NCI-H2107 (cell line): ENCODE measurements around the gene SRPRA.
"Not testable (repeated sequence)": the region's sequence is repeated elsewhere in the genome, so short reads cannot be mapped to it uniquely, and the experiment has no call there.

Source experiments
- DNase-seq: peaks from one replicate; lab custom pipeline; 2025; lab: John Stamatoyannopoulos, UW

Gene SRPRA, protein sequence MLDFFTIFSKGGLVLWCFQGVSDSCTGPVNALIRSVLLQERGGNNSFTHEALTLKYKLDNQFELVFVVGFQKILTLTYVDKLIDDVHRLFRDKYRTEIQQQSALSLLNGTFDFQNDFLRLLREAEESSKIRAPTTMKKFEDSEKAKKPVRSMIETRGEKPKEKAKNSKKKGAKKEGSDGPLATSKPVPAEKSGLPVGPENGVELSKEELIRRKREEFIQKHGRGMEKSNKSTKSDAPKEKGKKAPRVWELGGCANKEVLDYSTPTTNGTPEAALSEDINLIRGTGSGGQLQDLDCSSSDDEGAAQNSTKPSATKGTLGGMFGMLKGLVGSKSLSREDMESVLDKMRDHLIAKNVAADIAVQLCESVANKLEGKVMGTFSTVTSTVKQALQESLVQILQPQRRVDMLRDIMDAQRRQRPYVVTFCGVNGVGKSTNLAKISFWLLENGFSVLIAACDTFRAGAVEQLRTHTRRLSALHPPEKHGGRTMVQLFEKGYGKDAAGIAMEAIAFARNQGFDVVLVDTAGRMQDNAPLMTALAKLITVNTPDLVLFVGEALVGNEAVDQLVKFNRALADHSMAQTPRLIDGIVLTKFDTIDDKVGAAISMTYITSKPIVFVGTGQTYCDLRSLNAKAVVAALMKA

GRCh38 chr11:126268708-126269579 is at the start of gene SRPRA, which contains the start of gene FOXRED1:
Gene SRPRA, minus strand, starts transcription at chr11:126268895. Its CDS starts 91 bp downstream, at chr11:126268804.
Gene FOXRED1, plus strand, starts transcription at chr11:126269154. Its CDS starts 53 bp downstream, at chr11:126269207.
- peak; percentile 93 for DNase-seq

GRCh38 chr11:126317756-126318573 is 49.3 kb upstream of the SRPRA start:
- DNase-seq: peak; percentile 55

DNA sequence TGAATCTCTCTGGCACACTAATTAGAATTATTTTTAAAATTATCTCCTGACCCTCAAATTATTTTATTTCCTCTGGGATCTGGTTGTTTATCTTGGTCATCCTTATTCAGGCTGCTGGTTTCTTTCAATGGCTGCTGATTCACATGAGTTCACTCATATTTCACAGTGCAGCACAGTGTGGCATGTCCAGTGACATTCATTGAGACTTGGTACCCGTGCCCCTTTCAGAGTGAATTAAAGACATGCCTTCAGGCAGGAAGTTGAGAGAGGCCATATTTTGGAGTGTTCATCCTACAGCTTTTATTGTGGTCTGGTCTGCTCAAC is 48.7 kb upstream of the SRPRA start:
- DNase-seq: no peak

DNA sequence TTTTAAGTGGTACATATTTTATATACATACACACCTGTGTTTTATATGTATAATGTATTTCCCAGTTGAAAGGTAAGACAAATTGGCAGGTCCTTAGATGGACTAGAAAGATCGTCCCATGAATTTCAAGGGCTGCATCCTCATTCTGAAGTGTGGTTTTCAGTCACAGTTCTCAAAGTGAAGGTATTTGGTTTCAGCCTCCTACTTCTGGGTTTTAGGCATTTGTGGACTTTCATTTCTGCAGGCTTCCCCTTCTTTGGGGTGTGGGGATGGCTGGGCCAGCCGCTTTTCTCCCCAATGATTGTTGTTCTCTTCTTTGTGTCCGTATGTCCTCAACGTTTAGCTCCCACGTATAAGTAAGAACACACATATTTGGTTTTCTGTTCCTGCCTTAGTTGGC is 45.1 kb upstream of the SRPRA start:
- DNase-seq: no peak

- no peak for DNase-seq
These were observed 44.3 kb upstream of the SRPRA start for GRCh38 chr11:126312961-126313360.

DNA sequence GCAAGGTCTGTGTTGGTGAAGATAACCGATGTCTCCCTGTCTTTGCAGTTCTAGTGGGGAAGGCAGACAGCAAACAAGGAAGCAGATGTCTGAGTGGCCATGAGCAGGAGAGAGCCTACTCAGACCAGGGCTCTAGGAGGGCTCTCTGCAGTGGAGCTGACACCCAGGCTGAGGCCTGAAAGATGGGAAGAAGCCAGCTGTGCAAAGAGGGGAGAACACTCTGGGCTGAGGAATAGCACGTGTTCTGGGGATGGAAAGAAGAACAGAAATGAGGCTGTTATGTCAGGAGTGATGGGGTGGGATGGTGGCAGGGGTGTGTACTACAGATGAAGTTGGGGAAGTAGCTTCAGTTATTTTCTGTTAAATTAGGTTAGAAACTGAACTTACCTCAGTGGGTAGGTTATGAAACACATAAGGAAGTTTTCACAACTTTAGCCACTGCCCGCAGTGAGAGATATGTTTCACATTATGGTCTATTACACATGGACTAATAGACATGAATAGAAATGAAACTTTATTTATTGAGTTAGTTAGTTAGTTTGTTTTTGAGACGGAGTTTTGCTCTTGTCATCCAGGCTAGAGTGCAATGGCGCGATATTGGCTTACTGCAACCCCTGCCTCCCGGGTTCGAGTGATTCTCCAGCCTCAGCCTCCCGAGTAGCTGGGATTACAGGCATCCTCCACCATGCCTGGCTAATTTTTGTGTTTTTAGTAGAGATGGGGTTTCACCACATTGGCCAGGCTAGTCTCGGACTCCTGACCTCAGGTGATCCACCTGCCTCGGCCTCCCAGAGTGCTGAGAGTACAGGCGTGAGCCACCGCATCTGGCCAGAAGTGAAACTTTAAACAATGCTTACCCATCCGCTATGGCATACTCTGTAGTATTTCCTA is 43.0 kb upstream of the SRPRA start:
- no peak for DNase-seq

- no peak for DNase-seq
These were observed 42.3 kb upstream of the SRPRA start for GRCh38 chr11:126310992-126311310.

DNA sequence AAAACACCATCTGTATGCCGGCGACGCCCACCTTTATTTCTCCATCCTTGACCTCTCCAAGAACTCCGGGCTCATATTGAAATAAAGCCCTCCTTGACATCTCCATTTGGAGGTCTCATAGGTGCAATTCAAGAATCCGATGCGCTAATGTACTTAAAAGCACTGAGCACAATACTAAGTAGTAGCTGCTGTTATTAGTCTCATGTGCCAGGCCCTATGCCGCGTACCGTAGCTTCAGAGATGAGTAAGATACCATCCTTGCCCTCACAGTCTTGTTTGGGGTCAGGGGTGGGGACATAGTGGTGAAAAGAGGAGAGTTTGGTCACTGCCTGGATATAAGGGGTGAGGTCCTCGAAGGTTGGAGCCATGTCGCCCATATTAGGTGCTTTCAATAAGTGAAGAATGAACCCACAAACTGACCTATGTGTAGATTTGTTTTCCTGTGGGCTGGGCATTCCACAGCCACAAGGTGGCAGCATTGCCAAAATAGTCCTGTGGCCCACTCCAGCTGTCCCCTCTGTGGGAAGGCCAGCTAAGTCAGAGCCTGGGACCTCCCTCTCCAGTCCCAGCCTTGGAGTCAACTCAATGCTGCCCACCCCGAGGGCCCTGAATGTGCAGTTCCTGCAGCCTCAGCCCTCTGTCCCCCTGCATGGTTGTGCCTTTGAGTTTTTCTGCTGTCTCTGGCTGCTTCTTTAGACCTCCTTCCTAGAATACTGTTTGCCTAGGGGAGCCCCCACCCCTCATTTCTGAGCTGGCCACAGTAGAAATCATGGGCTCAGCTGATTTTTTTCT is 41.7 kb upstream of the SRPRA start:
- peak; percentile 15 for DNase-seq

DNA sequence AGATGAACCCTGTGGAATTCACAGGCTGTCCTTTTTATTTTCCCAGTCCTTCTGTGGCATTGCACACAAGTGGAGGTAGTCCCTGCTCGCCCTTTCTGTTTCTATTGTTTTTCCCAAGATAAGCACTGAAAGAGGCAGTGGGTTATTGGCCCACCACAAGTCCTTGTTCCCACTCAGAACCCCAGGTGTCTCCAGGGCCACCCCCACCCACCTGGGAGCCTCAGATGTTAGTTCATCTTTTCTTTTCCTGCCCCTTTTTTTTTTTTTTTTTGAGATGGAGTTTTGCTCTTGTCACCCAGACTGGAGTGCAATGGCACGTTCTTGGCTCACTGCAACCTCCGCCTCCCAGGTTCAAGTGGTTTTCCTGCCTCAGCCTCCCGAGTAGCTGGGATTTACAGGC is 40.1 kb upstream of the SRPRA start:
- DNase-seq: not testable (repeated sequence)

DNA sequence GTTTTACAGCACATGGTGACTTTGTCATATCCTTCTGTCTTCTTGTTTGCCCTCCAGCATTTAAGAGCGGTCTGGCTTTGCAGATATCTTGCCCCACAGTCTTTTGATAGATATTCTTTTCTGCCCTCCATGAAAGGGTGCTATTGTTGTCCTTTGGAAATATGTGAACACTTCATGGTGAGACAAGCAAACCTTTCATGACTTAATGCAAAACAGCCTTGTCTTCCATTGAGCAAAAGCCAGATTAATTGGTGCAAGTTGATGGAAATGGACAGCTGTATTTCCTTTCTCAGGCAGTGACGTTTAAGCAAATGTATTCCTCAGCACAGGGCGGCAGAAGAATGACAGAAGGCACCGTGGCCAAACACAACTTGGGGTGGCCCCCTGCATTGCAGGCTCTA is 39.6 kb upstream of the SRPRA start:
- DNase-seq: no peak

DNA sequence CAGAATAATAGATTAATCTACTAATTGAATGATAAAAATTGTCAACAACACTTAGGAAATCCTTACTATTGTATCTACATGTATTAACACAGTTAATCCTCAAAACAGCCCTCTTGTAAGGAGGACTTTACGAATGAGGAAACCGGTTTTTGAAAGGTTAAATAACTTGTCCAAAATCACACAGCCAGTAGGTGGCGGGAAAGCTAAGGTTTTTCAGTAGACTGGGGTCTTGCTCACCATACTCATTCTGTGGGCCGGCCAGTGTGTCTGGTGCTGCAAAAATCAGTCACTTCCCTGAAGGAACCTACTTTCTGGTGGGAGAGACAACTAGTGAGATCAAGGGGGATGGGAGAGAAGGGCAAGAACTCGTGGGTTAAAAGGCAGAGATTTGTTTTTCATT is 39.0 kb upstream of the SRPRA start:
- no peak for DNase-seq

GRCh38 chr11:126305699-126306098 is 37.0 kb upstream of the SRPRA start:
- no peak for DNase-seq

DNA sequence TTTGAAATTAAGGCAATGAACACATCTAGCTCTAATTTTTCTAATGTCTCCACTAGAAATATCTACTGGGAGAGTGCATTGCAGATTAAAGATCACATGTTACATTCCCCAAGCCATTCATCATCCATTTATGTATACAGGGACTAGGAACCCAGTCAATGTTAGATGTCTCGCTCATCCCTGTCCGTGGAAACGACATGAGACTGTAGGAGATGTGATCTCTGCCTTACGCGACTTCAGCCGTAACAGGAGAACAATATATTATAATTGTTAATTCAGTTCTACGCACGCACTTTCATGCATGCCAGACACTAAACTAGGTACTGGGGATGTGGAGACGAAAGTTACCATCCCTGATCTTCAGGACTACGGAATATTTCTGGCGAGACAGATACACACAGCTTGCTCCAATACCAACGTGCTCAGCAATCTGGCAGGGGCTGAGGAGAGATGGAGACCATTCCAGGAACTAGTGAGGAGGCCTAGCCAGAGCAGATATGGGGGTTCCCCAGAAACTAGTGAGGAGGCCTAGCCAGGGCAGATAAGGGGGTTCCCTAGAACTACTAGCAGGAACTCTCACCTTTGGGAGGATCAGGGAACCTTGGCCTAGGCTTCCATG is 35.9 kb upstream of the SRPRA start:
- no peak for DNase-seq

DNA sequence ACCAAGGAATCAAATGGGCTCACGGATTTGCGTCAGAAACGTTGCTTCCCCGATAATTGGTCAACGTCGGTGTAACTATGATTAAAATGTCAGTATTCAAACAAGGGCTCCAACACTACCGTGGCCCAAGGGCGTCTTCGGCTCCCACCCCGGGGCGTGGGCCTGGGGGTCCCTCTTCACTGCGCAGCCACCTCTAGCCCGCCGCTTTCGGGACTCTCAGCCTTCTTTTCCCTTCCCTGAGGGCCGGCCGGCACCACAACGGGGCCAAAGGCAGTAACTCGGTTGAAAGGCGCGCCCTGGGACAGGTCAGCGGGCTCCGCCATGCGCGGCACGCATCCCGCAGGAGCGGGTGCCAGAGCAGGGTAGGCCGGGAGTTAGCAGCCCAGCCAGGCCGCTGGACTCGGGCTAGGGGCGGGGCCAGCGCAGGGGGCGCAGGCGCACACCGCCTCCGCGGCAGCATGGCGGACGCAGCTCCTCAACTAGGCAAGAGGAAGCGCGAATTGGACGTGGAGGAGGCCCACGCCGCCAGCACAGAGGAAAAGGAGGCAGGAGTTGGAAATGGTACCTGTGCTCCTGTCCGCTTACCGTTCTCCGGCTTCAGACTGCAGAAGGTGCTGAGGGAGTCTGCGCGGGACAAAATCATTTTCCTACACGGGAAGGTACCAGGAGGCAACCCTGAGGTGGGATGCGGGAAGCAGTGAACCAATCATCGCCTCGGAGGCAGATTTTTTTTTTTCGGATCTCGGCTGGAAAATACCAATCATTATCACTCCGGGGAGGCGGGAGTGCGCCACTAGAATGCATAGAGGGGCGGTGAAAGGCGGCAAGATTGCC is 35.1 kb upstream of the SRPRA start, which contains the start of gene DCPS:
TSS of gene DCPS (plus strand) at position 438 of the 834 bp plus-strand sequence. CDS start at position 459, 21 bp downstream.
- DNase-seq: no peak

DNA sequence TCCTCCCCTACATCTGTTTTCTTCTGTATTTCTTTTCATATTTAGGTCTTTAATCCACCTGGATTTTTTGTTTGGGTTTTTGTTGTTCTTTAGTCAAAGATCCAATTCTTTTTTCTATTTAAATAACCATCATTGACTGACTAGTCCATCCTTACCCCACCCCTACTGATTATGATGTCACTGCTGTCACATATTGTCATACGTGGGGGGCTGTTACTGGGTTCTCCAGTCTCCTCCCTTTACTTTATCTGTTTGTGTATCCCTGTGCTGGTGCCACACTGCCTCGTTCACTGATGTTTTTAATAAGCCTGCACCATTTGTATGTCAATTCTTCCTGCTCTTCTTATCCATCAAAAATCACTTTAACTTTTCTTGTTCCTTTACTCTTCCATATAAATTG is 28.3 kb upstream of the SRPRA start:
- DNase-seq: no peak

- DNase-seq: no peak
These were observed 25.0 kb upstream of the SRPRA start for GRCh38 chr11:126293726-126294125.

- DNase-seq: no peak
These were observed 22.2 kb upstream of the SRPRA start for GRCh38 chr11:126290887-126291286.

DNA sequence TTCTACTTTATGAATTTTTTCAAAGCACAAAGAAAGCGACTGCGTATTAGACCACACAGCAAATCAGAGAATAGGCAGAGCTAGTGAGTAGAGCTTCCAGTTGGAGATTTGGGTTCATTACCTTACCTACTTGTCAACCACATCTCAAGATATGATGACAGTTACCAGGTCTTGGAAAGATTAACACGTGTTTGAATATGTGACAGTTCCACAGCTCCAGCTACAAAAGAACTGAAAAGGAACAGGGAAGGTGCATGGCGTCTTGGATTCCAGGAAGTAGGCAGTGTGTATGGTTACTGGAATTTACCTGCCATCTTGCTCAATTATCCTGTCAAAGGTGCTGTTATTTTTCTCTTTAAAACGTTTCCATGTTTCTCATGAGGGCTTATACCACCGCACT is 19.5 kb upstream of the SRPRA start:
- DNase-seq: no peak

DNA sequence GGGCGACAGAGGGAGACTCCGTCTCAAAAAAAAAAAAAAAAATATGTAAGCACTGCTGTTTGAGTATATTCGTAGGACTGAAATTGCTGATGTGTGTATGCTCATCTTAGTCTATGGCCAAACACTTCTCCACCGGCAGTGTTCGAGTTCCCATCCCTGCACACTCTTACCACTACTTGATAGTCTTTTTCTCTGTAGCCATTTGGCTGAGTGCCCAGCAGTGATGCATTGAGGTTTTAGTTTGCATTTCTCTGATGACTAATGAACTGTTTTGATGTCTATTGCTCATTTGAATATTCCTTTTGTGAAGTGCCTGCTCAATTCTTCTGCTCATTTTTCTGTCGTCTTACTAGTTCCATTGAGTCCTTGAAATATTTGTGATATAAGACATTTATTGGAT is 16.1 kb upstream of the SRPRA start:
- peak; percentile 45 for DNase-seq
